Stimulated activated CD8-positive, alpha-beta memory T cell treated with anti-CD3 and anti-CD28 coated beads, Interleukin-12 subunit alpha, Interleukin-12 subunit beta, amount 100 ng/mL, for 1 hour (primary cell): ENCODE measurements around the gene INSM1.

ENCODE experiments used
- DNase-seq: peaks from one replicate; pipeline ENCODE4 v3.0.0-alpha.2; 2020; ENCODE audit warnings: low read depth

INSM1 gene

DNA sequence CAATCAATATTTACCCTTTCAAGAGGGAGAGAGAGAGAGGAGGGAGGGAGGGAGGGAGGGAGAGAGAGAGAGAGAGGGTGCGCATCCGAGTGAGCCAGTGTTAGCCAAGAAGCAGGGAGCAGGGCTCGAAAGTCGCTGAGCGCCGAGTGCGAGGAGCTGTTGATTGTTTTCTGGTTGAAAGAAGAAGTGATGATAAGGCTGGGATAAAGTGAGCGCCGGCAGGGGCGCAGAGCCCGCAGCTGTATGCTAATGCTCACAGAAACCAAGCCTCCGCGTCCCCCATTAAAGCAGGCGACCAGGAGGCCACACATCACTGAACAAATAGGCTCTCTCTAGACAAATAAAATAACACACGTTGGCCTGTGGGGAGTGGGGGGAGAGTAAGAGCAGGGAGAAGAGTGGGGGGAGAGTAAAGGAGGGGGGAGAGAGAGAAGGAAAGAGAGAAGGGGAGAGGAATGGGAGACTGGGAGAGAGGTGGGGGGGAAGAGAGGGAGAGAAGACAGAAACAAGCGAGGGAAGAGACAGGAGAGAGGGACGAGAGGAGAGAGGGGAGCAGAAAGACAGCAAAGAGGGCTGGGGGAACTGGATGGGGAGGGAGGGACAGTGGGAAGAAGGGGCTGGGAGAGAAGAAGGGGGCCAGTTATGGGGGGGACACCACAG is 5.0 kb upstream of the INSM1 start:
- DNase-seq = no peak

GRCh38 chr20:20363434-20363798 is 4.5 kb upstream of the INSM1 start:
- DNase-seq = no peak

GRCh38 chr20:20363799-20364592 is 3.9 kb upstream of the INSM1 start:
- no peak for DNase-seq

GRCh38 chr20:20364593-20365479 is 3.1 kb upstream of the INSM1 start:
- no peak for DNase-seq

DNA sequence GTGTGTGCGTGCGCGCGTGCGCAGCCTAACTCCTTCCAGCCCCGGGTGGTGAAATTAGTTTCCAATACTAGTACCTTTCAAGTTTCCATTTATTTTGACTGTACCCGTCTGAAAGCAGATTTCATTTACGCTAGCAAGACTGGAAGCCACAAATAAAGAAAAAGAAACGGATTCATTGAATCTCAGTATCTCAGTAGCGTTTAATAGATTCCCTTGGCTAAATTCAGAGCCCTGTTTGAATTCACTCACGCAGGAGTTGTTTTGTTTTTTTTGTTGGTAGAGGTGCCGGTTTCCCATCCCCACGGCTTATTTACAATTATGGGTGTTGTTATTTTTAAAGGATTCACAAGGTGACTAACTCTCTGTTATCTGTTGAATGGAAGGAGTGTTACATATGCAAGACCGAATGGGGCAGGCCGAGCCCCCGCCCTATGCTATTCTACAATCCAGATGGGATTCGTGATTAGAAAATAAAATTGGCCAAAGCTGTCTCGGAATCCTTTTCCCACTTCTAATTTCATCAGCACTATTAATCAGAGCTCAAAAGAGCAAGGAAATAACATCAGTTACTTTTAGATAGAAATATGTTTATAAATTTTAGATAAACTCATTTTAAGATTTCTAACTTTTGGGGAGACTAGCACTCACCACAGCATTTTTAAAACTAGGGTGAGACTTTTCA is 2.3 kb upstream of the INSM1 start:
- no peak for DNase-seq

GRCh38 chr20:20366551-20366875 is 1.4 kb upstream of the INSM1 start:
- no peak for DNase-seq

DNA sequence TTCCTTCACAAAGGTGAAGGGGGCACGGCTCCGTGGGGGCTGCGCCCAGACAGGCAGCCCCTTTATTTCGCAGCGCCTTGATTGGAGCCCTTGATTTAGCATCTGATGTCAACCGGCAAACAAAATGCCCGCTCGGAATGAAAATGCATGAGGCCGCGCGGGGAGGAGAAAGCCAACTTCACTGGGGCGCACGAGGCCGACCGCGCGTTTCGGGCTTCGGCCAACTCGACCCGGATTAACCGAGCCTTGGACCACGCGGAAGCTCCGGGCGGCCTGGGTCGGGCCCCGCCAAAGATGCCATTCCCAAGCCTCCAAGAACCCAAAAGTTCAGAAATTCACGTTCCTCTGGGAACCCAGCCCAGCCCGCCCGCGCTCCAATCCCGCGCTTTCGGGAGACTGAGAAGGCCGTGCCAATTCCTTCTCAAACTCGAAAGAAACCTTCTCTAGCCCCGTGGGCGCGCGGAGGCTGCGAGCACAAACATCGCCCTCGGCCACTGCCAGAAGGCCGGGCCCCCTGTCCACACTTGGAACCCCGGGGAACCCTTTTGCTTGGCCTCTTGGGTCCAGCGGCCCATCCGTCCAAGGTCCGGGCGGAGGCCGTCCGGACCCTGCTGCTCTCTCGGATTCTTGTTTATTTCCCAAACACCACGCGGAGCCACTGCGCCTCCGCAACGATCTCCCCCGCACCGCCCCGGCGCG is 879 bp upstream of the INSM1 start:
- no peak for DNase-seq

- DNase-seq = no peak
Observed at GRCh38 chr20:20368418-20369249, 730 bp downstream of the INSM1 start.

- DNase-seq = no peak
Observed at GRCh38 chr20:20369250-20370093, 1.6 kb downstream of the INSM1 start.

DNA sequence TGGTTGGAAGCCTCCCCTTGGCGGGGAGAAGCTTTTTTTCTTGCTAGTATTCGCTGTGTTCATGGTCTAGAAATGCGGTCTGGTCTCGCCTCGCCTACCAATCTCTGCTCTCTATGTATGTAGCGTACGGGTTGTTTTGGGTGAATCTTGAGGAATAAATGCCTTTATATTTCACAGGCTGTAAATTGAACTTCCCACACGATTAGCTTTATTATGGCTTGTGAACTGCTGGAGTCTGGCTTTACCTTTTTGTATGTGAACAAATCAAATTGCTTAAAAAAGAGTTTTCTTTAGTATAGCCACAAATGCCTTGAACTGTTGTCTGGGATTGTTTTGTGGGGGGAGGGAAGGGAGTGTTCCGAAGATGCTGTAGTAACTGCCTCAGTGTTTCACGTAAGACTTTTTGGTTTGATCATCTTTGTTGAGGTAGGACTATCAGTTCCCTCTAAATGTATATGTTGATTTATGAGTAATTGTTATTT is 2.2 kb downstream of the INSM1 start:
- DNase-seq = no peak

DNA sequence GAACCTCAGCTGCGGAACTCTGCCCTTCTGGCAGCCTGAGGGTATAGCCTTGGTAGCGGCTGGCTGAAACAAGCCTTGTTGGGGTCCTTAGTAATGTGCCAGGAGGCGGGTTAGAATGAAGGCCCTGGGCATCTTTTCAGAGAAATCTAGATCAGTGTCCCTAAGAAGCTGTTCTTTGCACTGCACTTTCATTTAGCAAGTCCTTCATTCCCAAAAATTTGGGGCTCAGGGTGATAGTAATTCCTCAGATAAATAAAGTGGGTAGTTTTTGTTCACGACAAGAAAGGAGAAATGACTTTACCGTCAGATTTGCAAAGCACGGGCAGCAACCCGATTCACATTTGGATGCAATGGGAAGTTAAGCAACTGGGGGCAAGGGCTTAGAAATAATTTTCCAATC is 3.2 kb downstream of the INSM1 start:
- no peak for DNase-seq

GRCh38 chr20:20371681-20372080 is 3.8 kb downstream of the INSM1 start:
- no peak for DNase-seq

DNA sequence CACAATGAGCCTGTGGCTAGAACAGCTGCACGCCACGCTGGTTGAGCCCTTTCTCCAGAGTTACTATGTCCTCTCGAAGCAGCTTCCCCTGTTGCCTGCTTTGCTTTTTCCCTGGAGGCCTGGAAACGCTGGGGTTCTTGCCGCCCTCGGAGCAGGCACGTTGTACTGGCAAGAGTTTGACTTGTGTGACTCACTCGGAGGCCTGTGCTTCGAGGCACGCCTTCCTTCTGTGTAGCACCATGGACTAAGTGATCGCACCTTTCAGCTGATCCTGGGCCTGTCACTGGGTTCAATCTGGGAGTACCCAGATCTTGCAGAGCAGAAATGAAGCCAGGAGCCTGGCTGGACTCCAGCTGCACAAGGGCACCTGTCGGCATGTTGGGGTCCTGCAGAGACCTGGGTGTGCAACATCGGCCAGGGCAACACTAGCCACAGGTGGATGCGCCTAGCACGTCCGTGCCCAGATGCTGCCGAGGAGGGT is 5.2 kb downstream of the INSM1 start:
- no peak for DNase-seq

GRCh38 chr20:20375862-20376261 is 8.0 kb downstream of the INSM1 start:
- DNase-seq = no peak

GRCh38 chr20:20386192-20386591 is 18.3 kb downstream of the INSM1 start:
- no peak for DNase-seq

DNA sequence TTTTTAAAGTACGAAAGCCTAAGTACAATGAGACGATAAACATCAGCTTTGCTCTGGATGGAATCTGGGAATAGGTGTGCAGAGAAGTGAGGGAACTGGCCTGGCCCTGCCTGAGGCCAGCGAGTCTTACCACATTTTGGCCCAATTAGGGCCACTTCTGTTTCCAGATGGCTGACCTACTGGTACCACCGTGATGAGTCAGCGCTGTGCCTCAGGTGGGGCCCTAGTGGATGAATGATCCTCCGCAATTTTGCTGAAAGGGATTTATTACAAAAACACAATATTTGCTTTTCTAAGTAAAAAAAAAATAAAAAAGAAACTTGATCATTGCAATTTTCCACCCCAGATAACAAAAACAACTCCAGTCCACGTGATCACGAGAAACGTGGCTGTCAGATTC is 22.5 kb downstream of the INSM1 start:
- no peak for DNase-seq

- DNase-seq = no peak
Observed at GRCh38 chr20:20391115-20391514, 23.2 kb downstream of the INSM1 start.

- no peak for DNase-seq
Observed at GRCh38 chr20:20391766-20392165, 23.9 kb downstream of the INSM1 start.
